Ecto neural progenitor cell (in vitro differentiated cells): ENCODE results near the gene HDDC2.
"Not testable (repeated sequence)": the region's sequence is repeated elsewhere in the genome, so short reads cannot be mapped to it uniquely, and the experiment has no call there.

Experiments used
- DNase-seq: peaks from one replicate; pipeline ENCODE4 v3.0.0-alpha.2; 2018; ENCODE audit warnings: low spot score

The HDDC2 gene

GRCh38 chr6:125306756-125307149 is 5.0 kb upstream of the HDDC2 start:
- DNase-seq: no peak

GRCh38 chr6:125304970-125305660 is 3.3 kb upstream of the HDDC2 start:
- DNase-seq: no peak

- DNase-seq: no peak
Measured at GRCh38 chr6:125303512-125303854, 1.7 kb upstream of the HDDC2 start.

- no peak for DNase-seq
Measured at GRCh38 chr6:125302840-125303511, 1.2 kb upstream of the HDDC2 start.

- DNase-seq: no peak
Measured at GRCh38 chr6:125300992-125301434, 754 bp downstream of the HDDC2 start.

GRCh38 chr6:125299257-125299656 is 2.5 kb downstream of the HDDC2 start:
- DNase-seq: no peak

- no peak for DNase-seq
Measured at GRCh38 chr6:125296471-125296870, 5.3 kb downstream of the HDDC2 start.

GRCh38 chr6:125294925-125295324 is 6.8 kb downstream of the HDDC2 start:
- DNase-seq: no peak

GRCh38 chr6:125294036-125294435 is 7.7 kb downstream of the HDDC2 start:
- DNase-seq: no peak

- no peak for DNase-seq
Measured at GRCh38 chr6:125293587-125293986, 8.2 kb downstream of the HDDC2 start.

- no peak for DNase-seq
Measured at GRCh38 chr6:125287718-125288117, 14.0 kb downstream of the HDDC2 start.

- no peak for DNase-seq
Measured at GRCh38 chr6:125285936-125286335, 15.8 kb downstream of the HDDC2 start.

GRCh38 chr6:125285353-125285752 is 16.4 kb downstream of the HDDC2 start:
- DNase-seq: no peak

GRCh38 chr6:125282470-125282869 is 19.3 kb downstream of the HDDC2 start:
- not testable (repeated sequence) for DNase-seq

GRCh38 chr6:125280370-125281035 is 21.3 kb downstream of the HDDC2 start:
- not testable (repeated sequence) for DNase-seq

- DNase-seq: no peak
Measured at GRCh38 chr6:125279961-125280360, 21.8 kb downstream of the HDDC2 start.

- no peak for DNase-seq
Measured at GRCh38 chr6:125277838-125278237, 23.9 kb downstream of the HDDC2 start.

- DNase-seq: no peak
Measured at GRCh38 chr6:125275779-125276178, 26.0 kb downstream of the HDDC2 start.

GRCh38 chr6:125274935-125275334 is 26.8 kb downstream of the HDDC2 start:
- no peak for DNase-seq

- no peak for DNase-seq
Measured at GRCh38 chr6:125273965-125274364, 27.8 kb downstream of the HDDC2 start.

GRCh38 chr6:125273251-125273650 is 28.5 kb downstream of the HDDC2 start:
- no peak for DNase-seq

GRCh38 chr6:125271486-125272159 is 30.1 kb downstream of the HDDC2 start:
- DNase-seq: no peak

- DNase-seq: no peak
Measured at GRCh38 chr6:125270380-125270779, 31.4 kb downstream of the HDDC2 start.
